Activated gamma-delta T cell (primary cell): Measurements from ENCODE around the gene NUDT3.
"Not testable (repeated sequence)": the region's sequence is repeated elsewhere in the genome, so short reads cannot be mapped to it uniquely, and the experiment has no call there.

Experiments
- DNase-seq: peaks from one replicate; lab custom pipeline; 2025; lab: John Stamatoyannopoulos, UW

The NUDT3 gene

GRCh38 chr6:34285448-34286164 lies 106.9 kb downstream of the NUDT3 start:
- DNase-seq, result no peak

- DNase-seq, result no peak
Observed at GRCh38 chr6:34284563-34285447, 107.7 kb downstream of the NUDT3 start.

GRCh38 chr6:34281702-34282334 lies 110.7 kb downstream of the NUDT3 start:
- no peak for DNase-seq

- no peak for DNase-seq
Observed at GRCh38 chr6:34280216-34280615, 112.3 kb downstream of the NUDT3 start.

- no peak for DNase-seq
Observed at GRCh38 chr6:34278833-34279232, 113.6 kb downstream of the NUDT3 start.

GRCh38 chr6:34277763-34278112 lies 114.7 kb downstream of the NUDT3 start:
- DNase-seq, result no peak

- no peak for DNase-seq
Observed at GRCh38 chr6:34276881-34277762, 115.3 kb downstream of the NUDT3 start.

GRCh38 chr6:34276191-34276590 lies 116.3 kb downstream of the NUDT3 start:
- DNase-seq, result no peak

GRCh38 chr6:34275128-34275804 lies 117.2 kb downstream of the NUDT3 start:
- no peak for DNase-seq

- no peak for DNase-seq
Observed at GRCh38 chr6:34274129-34274528, 118.3 kb downstream of the NUDT3 start.

- DNase-seq, result no peak
Observed at GRCh38 chr6:34273242-34273805, 119.1 kb downstream of the NUDT3 start.

GRCh38 chr6:34272013-34272926 lies 120.2 kb downstream of the NUDT3 start:
- DNase-seq, result no peak

- not testable (repeated sequence) for DNase-seq
Observed at GRCh38 chr6:34269658-34270341, 122.7 kb downstream of the NUDT3 start.

GRCh38 chr6:34269132-34269531 lies 123.3 kb downstream of the NUDT3 start:
- DNase-seq, result not testable (repeated sequence)

GRCh38 chr6:34267746-34268145 lies 124.7 kb downstream of the NUDT3 start:
- no peak for DNase-seq

- not testable (repeated sequence) for DNase-seq
Observed at GRCh38 chr6:34263484-34263883, 129.0 kb downstream of the NUDT3 start.

GRCh38 chr6:34260576-34261267 lies 131.7 kb downstream of the NUDT3 start:
- DNase-seq, result no peak

- DNase-seq, result no peak
Observed at GRCh38 chr6:34259529-34260069, 132.9 kb downstream of the NUDT3 start.
